HG02973 (cell line): Measurements from ENCODE around the gene CSF1R.

ENCODE experiments used
- ATAC-seq: cut with Tn5 transposase; IDR thresholded peaks from one replicate; pipeline ENCODE4 v1.9.1; 2021; ENCODE audit warnings: moderate library complexity; ENCODE audit not compliant: unreplicated experiment

The CSF1R gene

DNA sequence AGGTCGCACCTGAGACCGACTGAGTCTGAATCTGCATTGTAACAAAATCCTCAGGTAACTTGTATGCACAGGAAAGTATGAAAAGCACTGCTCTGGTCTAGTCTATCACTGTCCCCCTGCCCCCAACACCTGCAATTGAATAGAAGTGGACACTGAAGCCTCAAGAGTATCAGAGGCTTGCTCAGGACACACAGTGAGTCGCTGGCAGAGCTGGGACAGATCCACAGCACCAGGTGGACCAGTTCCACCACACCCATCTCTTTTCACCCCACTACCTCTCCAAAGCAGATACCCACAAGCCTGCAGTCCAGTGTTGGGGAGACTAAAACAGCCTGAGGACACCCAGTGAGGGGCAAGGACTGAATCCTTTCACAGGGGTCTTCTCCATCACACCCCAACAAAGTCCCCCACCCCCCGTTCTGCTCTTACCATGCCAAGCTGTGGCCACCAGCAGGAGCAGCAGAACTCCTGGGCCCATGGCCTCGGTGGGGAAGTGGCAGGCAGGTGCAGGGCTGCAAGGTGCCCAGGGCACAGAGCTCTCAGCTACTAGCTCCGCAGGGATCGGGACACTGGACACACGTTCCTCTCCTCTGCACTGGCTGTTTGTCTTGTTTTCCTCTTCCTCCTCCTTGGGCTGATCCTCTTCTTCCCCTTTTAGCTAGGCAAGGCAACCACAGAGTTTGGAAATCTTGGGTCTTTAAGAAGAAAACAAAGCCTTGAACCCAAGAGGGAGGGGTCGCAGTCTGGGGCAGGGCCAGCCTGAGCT lies at the start of gene CSF1R:
CSF1R (minus strand) TSS at position 605 of the 766 bp plus-strand sequence; CDS start at position 478, 127 bp downstream.
- ATAC-seq = no peak

DNA sequence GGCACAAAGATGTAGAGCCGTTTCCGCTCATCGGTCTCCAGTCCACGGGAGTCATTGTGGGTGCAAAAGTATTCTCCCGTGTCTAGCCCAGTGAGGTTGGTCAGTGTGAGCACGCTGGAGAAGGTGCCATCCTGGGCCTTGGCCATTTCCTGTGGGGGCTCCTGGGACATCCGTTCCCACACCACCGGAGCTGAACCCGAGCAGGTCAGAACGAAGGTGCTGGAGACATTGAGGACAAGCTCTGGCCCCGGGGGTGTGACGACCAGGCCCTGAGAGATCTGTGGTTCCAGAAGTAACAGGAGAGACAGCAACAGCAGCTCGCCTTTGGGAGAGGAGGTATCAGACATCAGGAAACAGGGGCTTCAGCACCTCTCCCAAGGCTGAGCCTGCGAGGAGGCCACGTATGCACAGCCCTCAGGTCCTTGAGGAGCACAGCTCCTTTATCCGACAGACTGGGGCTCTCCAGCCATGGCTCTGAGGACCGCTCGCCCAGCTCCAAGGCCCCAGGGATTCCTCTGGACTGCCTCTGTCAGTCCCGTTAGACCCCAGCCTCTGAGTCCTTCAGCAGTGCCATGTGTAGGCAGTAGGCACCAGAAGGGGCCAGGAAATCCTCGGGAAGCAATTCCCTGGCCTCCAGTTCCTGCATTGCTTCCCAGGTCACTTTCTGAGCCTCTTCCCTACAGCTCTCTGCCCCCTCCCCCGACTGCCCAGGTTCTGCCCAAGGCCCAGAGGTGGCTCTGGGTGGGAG lies 49.4 kb upstream of the CSF1R start:
- no peak for ATAC-seq

DNA sequence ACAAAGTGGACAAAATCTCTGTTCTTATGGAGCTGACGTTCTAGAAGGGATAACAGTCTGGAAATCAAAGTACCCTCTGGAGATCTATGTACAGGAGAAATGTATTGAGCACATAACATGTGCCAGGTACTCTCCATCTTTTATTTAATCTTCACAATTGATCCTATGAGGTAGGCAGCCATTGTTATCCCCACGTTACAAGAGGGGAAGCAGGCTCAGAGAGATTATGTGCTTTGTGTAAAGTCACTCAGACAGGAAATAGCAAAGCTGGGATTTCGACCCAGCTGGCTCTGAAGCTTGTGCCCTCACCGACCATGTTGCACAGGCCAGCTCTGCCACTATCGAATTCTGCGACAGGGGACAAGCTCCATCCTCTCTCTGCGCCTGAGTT lies 47.8 kb upstream of the CSF1R start:
- no peak for ATAC-seq

DNA sequence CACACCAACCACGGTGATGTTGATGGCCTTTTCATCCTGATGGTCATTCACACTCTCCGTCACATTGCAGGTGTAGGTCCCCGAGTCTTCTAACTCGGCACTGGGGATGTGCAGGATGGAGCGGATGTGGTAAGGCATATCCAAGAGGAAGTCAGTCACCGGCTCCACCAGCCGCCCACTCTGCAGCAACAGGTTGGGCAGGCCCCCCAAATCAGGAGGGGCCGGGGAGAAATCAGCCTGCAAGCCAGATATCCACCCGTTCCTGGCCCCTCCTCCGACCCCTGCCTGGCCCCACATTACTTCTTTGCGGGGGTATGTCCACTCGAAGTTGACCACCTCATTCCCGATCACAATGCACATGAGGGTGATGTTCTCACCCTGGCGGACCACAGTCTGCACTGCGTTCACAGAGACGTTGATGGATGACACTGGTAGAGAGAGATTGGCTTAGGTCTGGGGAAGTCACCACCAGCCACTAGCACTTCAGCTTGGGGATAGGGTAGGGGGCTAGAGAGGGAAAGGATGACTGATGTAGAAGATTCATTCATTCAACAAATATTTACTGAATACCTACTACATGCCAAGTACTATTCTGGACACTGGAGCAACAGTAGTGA lies 47.3 kb upstream of the CSF1R start:
- ATAC-seq = no peak

DNA sequence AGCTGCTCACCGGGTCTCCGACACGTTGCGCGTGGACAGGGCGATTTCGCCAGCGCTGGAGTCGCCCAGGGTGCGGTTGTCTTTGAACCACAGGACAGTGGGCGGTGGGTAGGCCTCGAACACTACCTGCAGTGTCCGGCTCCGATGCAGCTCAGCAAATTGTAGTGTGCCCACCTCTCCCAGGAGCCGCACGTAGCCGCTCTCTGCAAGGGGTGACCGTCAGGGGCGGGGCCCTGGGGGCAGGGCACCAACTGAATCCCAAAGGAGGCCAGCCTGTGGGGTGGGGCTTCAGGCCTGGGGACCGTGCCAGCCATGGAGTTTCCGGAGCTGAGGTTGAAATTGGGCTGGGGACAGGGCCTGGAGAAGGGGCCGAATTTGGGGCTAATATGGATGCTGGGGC lies 46.4 kb upstream of the CSF1R start:
- ATAC-seq = no peak

DNA sequence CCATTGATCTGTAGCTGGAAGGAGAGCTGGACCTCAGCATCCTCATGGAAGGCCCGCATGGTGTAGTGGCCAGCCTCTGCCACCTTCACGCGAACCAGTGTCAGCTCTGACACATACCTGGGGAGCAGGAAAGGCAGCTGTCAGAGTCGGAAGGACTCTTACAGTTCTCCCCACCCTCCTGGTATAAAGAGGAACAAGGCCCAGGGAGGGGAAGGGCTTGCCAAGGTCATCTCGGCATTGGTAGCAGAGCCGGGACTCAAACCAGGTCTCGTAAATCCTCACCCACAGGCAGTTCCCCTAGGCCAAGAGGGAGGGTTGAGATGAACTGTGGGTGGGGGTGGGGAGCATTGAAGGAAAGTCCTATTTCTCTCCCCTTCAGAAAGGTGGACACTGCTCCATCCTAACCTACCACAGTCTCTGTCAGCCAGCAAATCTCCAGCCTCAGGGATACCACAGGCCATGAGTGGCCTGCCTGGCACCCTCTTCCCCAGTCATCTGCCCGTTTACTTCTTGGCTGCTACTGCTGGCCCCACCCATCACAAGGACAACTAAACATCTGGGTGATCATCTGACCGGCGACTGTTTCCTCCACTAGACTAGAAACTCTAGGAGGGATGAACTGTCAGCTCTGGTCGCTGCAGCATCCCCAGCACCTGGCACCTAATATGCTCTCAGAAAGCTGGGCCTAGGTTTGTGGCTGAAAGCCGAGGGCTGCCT lies 45.8 kb upstream of the CSF1R start:
- no peak for ATAC-seq

DNA sequence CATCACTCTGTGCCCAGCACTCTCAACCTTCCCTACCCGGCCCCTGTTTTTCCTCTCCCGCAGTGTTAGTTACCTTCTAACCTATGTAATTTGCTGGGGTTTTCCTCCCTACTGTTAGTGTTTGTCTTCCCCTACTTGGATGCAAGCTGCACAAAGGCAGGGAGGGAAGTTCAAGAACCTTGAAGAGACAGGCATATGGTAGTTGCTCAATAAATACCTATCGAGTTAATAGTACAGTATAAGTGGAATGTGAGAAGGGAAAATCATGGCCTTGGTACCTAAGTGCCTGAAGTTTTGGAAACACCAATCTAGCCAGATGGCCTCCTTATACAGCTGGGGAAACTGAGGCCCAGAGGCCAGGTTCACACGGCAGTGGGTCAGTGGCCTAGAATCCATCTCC lies 45.1 kb upstream of the CSF1R start:
- ATAC-seq = no peak

DNA sequence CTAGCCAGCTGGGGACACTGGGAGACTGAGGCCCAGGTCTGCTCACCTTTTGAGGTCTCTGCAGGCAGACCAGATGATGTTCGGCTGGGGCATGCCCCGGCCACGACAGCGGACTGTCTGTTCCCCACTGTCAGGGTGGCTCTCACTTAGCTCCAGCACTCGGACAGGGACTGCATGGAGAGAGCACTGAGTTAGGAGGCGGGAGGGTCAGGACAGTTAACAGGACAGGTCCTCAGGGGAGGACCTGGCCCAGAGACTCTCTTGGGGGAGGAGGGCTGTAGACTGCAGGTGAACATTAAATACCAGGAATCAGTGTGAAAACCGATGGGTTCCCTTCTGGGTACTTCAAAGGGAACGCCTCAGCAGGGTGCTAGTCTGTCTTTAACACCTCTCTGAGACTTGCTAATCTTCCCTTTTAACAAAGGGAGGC lies 44.2 kb upstream of the CSF1R start:
- no peak for ATAC-seq

DNA sequence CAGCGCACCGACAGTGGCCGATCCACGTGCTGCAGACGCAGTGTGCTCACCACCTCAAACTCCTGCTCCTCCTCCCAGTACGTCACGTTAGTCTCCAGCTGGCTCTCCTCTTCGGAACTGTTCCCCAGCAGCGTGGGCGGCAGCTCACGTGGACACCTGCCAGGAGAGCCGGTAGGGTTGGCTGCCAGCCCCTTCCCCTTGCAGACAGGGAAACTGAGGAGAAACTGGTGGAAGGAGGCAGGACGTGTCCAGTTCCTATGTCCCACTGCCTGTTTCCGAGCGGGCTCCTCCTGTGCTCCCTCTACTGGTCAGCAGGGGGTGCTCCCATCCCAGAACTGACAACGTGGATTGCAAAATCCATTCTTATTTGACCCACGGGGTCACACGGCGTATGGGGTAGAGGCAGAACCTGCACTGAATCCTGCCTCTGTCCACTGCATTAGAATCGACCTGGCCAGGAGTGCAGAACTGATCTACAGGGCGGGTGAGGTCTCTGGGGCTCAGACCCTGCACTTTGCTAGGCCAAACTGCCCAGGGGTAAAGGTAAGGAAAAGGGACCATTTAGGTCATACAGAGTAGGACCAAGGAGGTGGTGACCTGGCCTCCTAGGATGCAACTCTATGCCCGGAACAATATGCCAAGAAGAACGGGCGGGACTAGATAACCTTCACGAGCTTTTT lies 43.6 kb upstream of the CSF1R start:
- ATAC-seq = peak; percentile 61

DNA sequence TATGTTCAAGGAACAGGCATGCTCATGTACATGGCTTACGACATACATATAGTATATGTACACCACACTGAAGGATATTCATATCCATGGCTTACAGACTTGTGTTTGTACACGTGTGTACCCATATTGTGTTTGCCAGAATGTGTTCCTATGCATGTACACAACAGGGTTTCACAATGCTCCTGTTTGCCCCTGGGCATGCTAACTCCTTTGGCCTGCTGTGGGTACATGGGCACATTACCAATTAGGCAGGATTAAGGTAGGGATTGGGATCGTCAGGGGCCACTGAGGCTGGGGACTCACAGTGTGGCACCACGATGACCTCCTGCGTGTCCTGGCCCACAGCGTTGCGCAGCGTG lies 43.1 kb upstream of the CSF1R start:
- ATAC-seq = no peak

DNA sequence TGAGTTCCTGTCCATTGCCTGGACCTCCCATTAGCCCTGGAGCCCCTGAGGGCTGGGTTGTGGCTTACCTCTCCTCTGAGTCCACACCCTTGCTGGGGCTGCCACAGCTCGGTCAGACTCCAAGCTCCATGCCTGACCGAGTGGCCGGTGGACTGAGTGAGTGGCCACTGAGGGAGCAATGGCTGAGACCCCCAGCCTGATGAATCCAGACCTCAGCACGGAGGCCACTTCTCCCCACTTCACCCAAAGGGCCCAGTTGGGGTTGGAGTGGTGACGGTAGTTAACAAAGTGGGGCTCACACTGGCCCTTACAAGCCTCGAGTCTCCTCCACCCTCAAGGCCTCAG lies 40.5 kb upstream of the CSF1R start:
- no peak for ATAC-seq

DNA sequence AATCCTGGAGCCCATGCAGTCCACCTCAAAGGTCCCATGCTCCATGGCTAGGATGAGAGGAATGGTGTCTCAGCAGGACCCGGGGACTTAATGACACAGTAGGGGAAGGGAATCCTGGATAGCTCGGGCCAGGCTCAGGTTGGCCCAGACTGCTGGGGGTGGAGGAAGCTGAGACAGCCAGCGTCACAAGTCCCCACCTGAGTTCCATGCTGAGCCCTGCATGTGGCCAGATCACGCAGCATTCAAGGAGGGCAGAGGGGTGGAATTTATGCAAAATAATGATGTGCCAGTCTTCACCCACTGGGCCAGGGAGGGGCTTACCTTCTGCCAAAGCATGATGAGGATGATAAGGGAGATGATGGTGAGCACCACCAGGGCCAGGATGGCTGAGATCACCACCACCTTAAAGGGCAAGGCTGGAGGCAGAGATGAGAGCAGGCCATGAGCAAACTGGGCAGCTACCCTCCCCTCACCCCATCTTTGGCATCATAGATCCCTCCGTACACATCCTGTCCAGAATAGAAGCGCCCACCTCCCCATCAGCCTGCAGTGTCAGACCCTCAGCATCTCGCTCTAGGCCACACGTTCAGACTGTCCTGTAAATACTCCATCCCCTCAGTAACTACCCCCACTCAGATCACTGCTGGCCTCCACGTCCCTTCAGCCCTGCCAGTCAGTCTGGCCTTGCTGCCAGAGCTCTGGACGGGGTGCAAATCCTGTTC lies 40.0 kb upstream of the CSF1R start:
- ATAC-seq = no peak

DNA sequence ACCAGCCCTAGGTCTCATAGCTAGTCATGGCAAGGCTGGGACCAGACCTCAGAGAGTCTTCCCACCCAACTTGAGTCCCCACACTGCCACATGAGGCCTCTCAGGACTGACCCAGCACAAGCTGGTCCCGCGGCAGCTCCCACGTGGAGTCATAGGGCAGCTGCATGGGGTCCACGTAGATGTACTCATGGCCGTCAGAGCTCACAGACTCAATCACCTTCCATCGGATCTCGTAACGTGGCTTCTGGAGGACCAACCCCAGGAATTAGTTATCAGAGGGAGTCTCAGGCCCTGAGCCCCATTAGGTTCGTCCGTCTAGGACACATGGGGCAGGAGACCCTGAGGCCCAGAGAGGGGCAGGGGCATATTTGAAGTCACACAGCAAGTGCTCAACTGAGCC lies 39.0 kb upstream of the CSF1R start:
- ATAC-seq = no peak

DNA sequence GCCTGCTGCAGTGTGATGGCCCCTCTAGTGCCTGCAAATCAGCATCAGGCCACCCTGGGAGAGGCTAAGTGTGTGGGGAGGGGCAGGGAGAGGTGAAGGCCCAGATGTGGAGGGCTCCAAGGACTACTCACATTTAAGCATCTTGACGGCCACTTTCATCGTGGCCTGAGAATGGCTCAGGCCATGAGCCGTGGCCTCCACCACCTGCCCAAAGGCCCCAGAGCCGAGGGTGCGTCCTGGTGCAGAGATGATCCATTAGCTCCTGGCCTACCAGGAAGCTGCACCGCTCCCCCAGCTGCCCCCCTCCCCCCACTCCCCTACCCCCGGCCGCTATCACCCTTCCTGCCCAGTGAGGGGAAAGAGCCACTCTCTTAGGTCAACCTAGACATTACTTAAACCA lies 38.2 kb upstream of the CSF1R start:
- ATAC-seq = no peak

DNA sequence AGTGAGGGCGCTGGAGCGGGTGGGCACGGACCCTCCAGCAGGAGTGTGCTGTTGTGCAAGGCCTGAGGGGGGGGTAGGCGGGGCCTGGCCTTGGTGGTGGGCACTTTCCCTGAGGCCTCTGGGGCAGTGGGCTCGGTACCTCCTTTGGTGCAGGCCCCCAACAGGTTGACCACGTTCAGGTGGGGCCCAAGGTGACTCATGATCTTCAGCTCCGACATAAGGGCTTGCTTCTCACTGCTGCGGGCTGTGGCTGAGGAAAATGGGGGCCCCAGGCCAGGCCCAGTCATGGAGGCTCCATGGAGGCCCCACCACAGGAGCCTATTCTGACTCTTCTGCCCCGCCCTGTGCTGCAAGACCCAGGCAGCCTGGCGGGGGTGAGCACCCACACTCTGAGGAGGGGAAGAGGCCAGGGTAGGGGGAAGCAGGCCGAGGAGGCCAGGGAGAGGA lies 37.8 kb upstream of the CSF1R start:
- no peak for ATAC-seq

DNA sequence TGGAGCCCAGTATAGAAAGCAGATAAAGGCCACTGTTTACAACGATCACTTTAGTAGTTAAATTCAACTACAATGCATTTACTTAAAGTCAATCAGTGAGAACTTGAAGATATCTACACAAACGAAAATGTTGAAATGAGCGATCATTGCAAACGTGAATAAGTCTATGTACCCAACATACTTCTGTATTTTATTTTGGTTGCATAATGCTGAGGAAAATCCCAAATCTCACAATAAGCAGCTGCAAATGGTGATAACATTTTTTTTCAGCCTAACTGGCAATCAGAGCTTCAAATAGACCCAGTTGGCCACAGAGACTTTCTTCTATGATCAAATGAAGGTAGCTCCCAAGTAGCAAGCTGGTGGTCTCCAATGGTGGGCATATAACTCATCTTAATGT lies 37.2 kb upstream of the CSF1R start:
- ATAC-seq = no peak

DNA sequence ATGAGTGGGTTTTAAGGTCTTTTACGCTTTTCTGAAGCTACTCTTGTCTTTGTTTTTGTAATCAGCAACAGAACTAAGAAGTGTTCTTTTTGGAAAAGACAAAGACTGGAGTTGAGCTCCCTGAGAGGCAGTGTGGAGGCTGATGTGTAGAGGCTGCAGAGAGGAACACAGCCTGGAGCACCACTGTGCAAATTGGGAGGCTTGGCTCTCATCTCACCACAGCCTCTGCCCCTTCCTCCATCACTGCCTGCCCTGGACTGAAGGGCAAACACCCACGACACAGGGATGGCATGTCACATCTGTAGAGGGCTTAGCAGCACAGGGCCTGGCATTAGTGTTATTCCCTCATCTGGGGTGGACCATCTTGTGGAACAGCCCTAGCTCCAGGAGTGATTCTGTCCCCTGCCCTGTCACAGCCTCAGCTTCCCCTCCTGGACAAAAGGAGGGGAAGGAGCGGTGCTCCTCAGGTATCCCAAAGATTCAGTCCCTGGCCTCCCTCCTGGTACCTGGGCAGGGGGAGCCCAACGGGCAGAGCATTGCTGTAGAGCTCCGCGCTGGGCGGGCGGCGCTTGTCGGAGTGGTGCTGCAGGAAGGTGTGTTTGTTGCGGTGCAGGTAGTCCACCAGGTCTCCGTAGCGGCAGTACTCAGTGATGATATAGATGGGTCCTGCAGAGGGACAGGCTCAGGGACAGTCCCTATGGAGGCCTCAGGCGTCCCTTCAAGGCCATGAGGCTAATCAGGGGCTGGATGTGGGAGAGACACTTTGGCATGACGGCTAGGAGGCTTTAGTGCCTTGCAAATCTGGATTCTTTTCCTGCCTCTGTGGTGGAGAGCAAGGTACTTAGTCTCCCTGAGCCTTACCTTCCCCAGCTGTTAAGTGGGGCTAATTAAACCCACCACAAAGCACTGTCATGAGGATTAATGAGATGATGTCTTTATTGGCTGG lies 36.5 kb upstream of the CSF1R start:
- no peak for ATAC-seq

DNA sequence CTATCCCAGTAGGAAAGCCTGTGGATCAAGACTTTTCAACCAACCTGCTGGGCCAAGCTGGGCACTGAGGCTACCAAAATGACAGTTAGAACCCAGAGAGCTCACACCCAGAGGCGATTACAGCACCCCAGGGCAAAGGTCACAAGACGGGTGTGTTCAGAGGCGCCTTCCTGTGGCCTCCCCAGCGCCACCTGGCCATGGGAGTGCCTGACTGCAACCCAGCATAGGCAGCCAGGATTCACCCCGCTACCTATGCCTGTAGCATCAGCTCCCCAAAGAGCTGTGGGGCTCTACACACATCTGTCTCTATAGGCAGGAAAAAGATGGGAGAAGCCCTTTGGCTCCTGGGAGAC lies 35.8 kb upstream of the CSF1R start:
- peak; percentile 58 for ATAC-seq

DNA sequence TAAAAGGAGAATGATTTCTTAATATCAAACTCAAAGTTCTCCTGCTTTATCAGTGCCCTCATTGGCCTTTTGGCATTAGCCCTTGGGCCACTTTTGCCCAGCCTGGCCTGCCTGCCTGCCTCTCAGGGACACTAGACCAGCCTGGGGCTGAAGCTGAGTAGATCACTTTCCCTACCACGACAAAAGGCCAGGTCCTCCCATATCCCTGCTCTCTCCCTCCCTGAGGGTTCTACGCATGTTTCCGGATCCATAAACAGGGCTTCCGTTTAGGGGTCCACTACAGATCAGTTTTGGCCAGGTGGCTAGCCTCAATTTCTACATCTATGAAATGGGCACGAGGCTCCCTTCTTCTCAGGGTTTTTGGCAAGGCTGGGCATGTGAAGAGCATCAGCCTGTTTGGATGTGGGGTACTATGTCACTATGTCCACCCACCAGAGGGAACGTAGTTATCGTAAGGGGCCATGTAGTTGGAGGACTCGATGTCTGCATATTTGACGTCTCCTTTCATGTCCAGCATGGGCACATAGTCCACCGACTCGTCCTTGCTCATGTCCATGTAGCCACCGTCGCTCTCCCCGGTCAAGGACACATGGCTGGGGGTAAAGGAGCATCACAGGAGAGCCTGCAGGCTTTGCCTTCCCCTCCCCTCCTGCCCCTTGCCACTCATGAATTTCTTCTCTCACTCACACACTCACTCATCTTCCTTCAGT lies 35.2 kb upstream of the CSF1R start:
- ATAC-seq = no peak
